HG03045 (cell line): ENCODE data around the gene NCOA1.
"Not testable (repeated sequence)": the region's sequence is repeated elsewhere in the genome, so short reads cannot be mapped to it uniquely, and the experiment has no call there.

Source experiments
- ATAC-seq: cut with Tn5 transposase; IDR thresholded peaks from one replicate; pipeline ENCODE4 v1.9.1; 2021; ENCODE audit warnings: mild to moderate bottlenecking, moderate library complexity; ENCODE audit not compliant: unreplicated experiment

NCOA1 gene

GRCh38 chr2:24505534-24506275, 14.7 kb downstream of the NCOA1 start:
- no peak for ATAC-seq

- no peak for ATAC-seq
Observed at GRCh38 chr2:24507549-24507948, 16.5 kb downstream of the NCOA1 start.

- no peak for ATAC-seq
Observed at GRCh38 chr2:24508878-24509277, 17.8 kb downstream of the NCOA1 start.

GRCh38 chr2:24509425-24509824, 18.4 kb downstream of the NCOA1 start:
- ATAC-seq, result peak; percentile 77

- no peak for ATAC-seq
Observed at GRCh38 chr2:24509840-24510239, 18.8 kb downstream of the NCOA1 start.

- ATAC-seq, result no peak
Observed at GRCh38 chr2:24510771-24511170, 19.7 kb downstream of the NCOA1 start.

- ATAC-seq, result no peak
Observed at GRCh38 chr2:24511198-24511597, 20.1 kb downstream of the NCOA1 start.

GRCh38 chr2:24511894-24512293, 20.8 kb downstream of the NCOA1 start:
- no peak for ATAC-seq

GRCh38 chr2:24512404-24512803, 21.4 kb downstream of the NCOA1 start:
- no peak for ATAC-seq

GRCh38 chr2:24512831-24513230, 21.8 kb downstream of the NCOA1 start:
- ATAC-seq, result no peak

- ATAC-seq, result no peak
Observed at GRCh38 chr2:24513281-24514071, 22.4 kb downstream of the NCOA1 start.

- no peak for ATAC-seq
Observed at GRCh38 chr2:24514820-24515219, 23.8 kb downstream of the NCOA1 start.

GRCh38 chr2:24515335-24515734, 24.3 kb downstream of the NCOA1 start:
- ATAC-seq, result no peak

GRCh38 chr2:24515831-24516230, 24.8 kb downstream of the NCOA1 start:
- no peak for ATAC-seq

GRCh38 chr2:24517247-24517646, 26.2 kb downstream of the NCOA1 start:
- no peak for ATAC-seq

- no peak for ATAC-seq
Observed at GRCh38 chr2:24520175-24520574, 29.1 kb downstream of the NCOA1 start.

GRCh38 chr2:24521162-24521857, 30.3 kb downstream of the NCOA1 start:
- ATAC-seq, result no peak

- ATAC-seq, result no peak
Observed at GRCh38 chr2:24521975-24522639, 31.1 kb downstream of the NCOA1 start.

GRCh38 chr2:24527536-24527935, 36.5 kb downstream of the NCOA1 start:
- ATAC-seq, result no peak

- ATAC-seq, result no peak
Observed at GRCh38 chr2:24530796-24531195, 39.7 kb downstream of the NCOA1 start.

GRCh38 chr2:24531610-24532009, 40.6 kb downstream of the NCOA1 start:
- not testable (repeated sequence) for ATAC-seq
